Measurements from ENCODE around the gene SLC37A2. TPM values are rescaled to one million over a fixed set of nuclear protein-coding genes. Genes with fewer than 3 reads are reported as not detected.

The SLC37A2 gene
- 1.1 and 1.3 TPM in 2 replicates for total RNA-seq
- polyA plus RNA-seq = 1.7 and 2.1 TPM in 2 replicates
- 1.4 TPM in 2 replicates for polyA plus RNA-seq (2011; cell fraction: cytosol; rRNA removed)
- 2.8 and 4.1 TPM in 2 replicates for polyA plus RNA-seq (2011; cell fraction: nucleus; rRNA removed)
- 2.3 and 3.0 TPM in 2 replicates for polyA plus RNA-seq (2012)
- 1.8 and 2.5 TPM in 2 replicates for polyA minus RNA-seq
- polyA minus RNA-seq (2011; cell fraction: cytosol; rRNA and poly(A)+ RNA removed) = not detected
- 2.1 and 2.2 TPM in 2 replicates for polyA minus RNA-seq (2011; cell fraction: nucleus; rRNA and poly(A)+ RNA removed)
- percentile 25 among the genes with signal in this experiment for Bru-seq, nascent RNA
- BruChase-seq, experiment 1, labeled RNA remaining after a 6-hour chase = percentile 39 among the genes with signal in this experiment
- BruChase-seq, experiment 2, labeled RNA remaining after a 2-hour chase = percentile 34 among the genes with signal in this experiment
- long read RNA-seq, partial matches to known transcripts = 0 of 3 reads
- long read RNA-seq, other reads (novel, unspliced or antisense) = 3 of 3 reads

GRCh38 chr11:125062931-125063428 is at the start of gene SLC37A2:
Gene SLC37A2, plus strand, starts transcription at chr11:125063305. Its CDS starts 63 bp downstream, at chr11:125063368.
- H3K79me2 ChIP-seq (ENCODE audit: control insufficient read depth, insufficient read depth, low read length) = no peaks in the 10 kb centered on the region
- H3K27me3 ChIP-seq (ENCODE audit: control insufficient read depth in 2 of 2, insufficient read depth in 2 of 2, low read length in 2 of 2) = no peaks in the 10 kb centered on the region
- H3K9me1 ChIP-seq (replicated peaks; ENCODE audit: control insufficient read depth, extremely low read depth, insufficient read depth, low read length) = no peaks in the 10 kb centered on the region
- H3K4me2 ChIP-seq (ENCODE audit: insufficient read depth, low read length) = peak within 1 kb of the TSS; percentile 88
- H3K9me3 ChIP-seq (replicated peaks; ENCODE audit: control insufficient read depth, insufficient read depth, low read length) = no peaks in the 10 kb centered on the region
- no peak within 1 kb of the TSS for H3K27ac ChIP-seq (ENCODE audit: insufficient read depth, low read depth, low read length)
- intact Hi-C loops (cut with micrococcal nuclease) = loop anchor here (1.0 to 2.0 kb wide), 4 partner anchors 22 to 164 kb away; partner anchors contain the start of gene TMEM218
- no peaks in the 10 kb centered on the region for H3K36me3 ChIP-seq (ENCODE audit: control insufficient read depth in 2 of 2, extremely low read depth in 1 of 2, insufficient read depth in 2 of 2, low read length in 2 of 2)
- peak within 1 kb of the TSS; percentile 64 to 87 (median 74) for H3K4me3 ChIP-seq (replicated peaks in 1 of 3; ENCODE audit: insufficient read depth in 1 of 3, low read depth in 1 of 3, low read length in 3 of 3)
- BruUV-seq (replicated peaks) = no TSS peak
- dilution Hi-C loops (cut with MboI; ENCODE audit: extremely low pct_ligation_motif_present, low sequenced_read_pairs) = no loop called here
- POLR2A ChIA-PET = no interaction called here
- CTCF ChIA-PET = interaction anchor here (0.8 to 2.0 kb wide), 7 partner anchors 10 to 79 kb away, joined by 3 to 9 read pairs (median 4); no protein-coding TSS in a partner anchor
- peaks cover 9% of the 10 kb centered on the region for H3K4me1 ChIP-seq (ENCODE audit: control insufficient read depth, extremely low read depth, insufficient read depth, low read length)
- peak within 1 kb of the TSS; percentile 60 for H3K9ac ChIP-seq (replicated peaks; ENCODE audit: extremely low read depth, insufficient read depth, low read length)
- no peak for TF ChIP-seq FOS (IDR thresholded peaks at IDR 0.05; ENCODE audit: borderline replicate concordance, insufficient read depth, low read length)
- TF ChIP-seq MAX (IDR thresholded peaks at IDR 0.05; ENCODE audit: insufficient read depth, insufficient read length) = no peak
- peak; percentile 45 for TF ChIP-seq POLR2AphosphoS5 (IDR thresholded peaks at IDR 0.05; ENCODE audit: insufficient read depth, low read depth, low read length)
- TF ChIP-seq EZH2 (IDR thresholded peaks at IDR 0.05; ENCODE audit: borderline replicate concordance, low read depth, low read length, severe bottlenecking) = no peak
- TF ChIP-seq CTCF (IDR thresholded peaks at IDR 0.05; ENCODE audit: extremely low read depth in 1 of 2, insufficient read depth in 1 of 2, low read depth in 1 of 2, low read length in 2 of 2) = peak; percentile 7 to 12
- no peak for TF ChIP-seq GATA2 (IDR thresholded peaks at IDR 0.05; ENCODE audit: insufficient read depth, insufficient read length, low read depth, low read length)
- no peaks in the 10 kb centered on the region for H4K20me1 ChIP-seq (replicated peaks; ENCODE audit: control insufficient read depth, extremely low read depth, insufficient read depth, low read length)
- H2AFZ ChIP-seq (ENCODE audit: low read depth, low read length) = peak within 1 kb of the TSS; percentile 99
- DNase-seq (ENCODE audit: low read depth, low spot score) (peak; percentile 64), FAIRE-seq (peak; percentile 71)

All from endothelial cell of umbilical vein (primary cell).